Measurements from ENCODE around the gene FLNB.
A peak's percentile ranks its signal among the peaks of the same experiment; 100 is the strongest.

GRCh38 chr3:58191361-58191991 lies 183.3 kb downstream of the FLNB start:
- no peak for TF ChIP-seq CTCF (CRISPR knock-in tag; IDR thresholded peaks at IDR 0.05)
- no peak for TF ChIP-seq MAFG (CRISPR knock-in tag; IDR thresholded peaks at IDR 0.05)
- TF ChIP-seq PHF21A (CRISPR knock-in tag; IDR thresholded peaks at IDR 0.05) = peak; percentile 70; the same call in 1 of the 2 replicates
- no peak for TF ChIP-seq ATF3 (CRISPR knock-in tag; IDR thresholded peaks at IDR 0.05)
- peak; percentile 51; the same call in 1 of the 2 replicates for TF ChIP-seq TFE3 (CRISPR knock-in tag; IDR thresholded peaks at IDR 0.05)
- no peak for TF ChIP-seq ZNF567 (CRISPR knock-in tag; IDR thresholded peaks at IDR 0.05; ENCODE audit: borderline replicate concordance)
- TF ChIP-seq SKIL (CRISPR knock-in tag; IDR thresholded peaks at IDR 0.05; ENCODE audit: borderline replicate concordance) = peak; percentile 90
- no peak for TF ChIP-seq MYNN (CRISPR knock-in tag; IDR thresholded peaks at IDR 0.05; ENCODE audit: low read depth)
